GM21515 (cell line): ENCODE results near the gene UST.
"Not testable (repeated sequence)": the region's sequence is repeated elsewhere in the genome, so short reads cannot be mapped to it uniquely, and the experiment has no call there.

Experiments
- ATAC-seq: cut with Tn5 transposase; IDR thresholded peaks from one replicate; pipeline ENCODE4 v1.9.1; 2021; ENCODE audit not compliant: unreplicated experiment

UST gene

GRCh38 chr6:148968771-148969602 lies 222.2 kb downstream of the UST start:
- no peak for ATAC-seq

- no peak for ATAC-seq
Measured at GRCh38 chr6:148969603-148970061, 222.8 kb downstream of the UST start.

- no peak for ATAC-seq
Measured at GRCh38 chr6:148971031-148971927, 224.4 kb downstream of the UST start.

GRCh38 chr6:148972481-148972880 lies 225.7 kb downstream of the UST start:
- ATAC-seq, result peak; percentile 88

- no peak for ATAC-seq
Measured at GRCh38 chr6:148973538-148974208, 226.8 kb downstream of the UST start.

GRCh38 chr6:148974351-148974750 lies 227.5 kb downstream of the UST start:
- no peak for ATAC-seq

GRCh38 chr6:148978298-148978697 lies 231.5 kb downstream of the UST start:
- not testable (repeated sequence) for ATAC-seq

- no peak for ATAC-seq
Measured at GRCh38 chr6:148979014-148979901, 232.4 kb downstream of the UST start.

- no peak for ATAC-seq
Measured at GRCh38 chr6:148980234-148980633, 233.4 kb downstream of the UST start.

GRCh38 chr6:148981515-148981914 lies 234.7 kb downstream of the UST start:
- ATAC-seq, result no peak

GRCh38 chr6:148983101-148983761 lies 236.4 kb downstream of the UST start:
- ATAC-seq, result no peak

- no peak for ATAC-seq
Measured at GRCh38 chr6:148983966-148984365, 237.1 kb downstream of the UST start.

GRCh38 chr6:148984531-148985056 lies 237.8 kb downstream of the UST start:
- ATAC-seq, result no peak

- no peak for ATAC-seq
Measured at GRCh38 chr6:148985499-148985898, 238.7 kb downstream of the UST start.

GRCh38 chr6:148986608-148987007 lies 239.8 kb downstream of the UST start:
- ATAC-seq, result no peak

- ATAC-seq, result no peak
Measured at GRCh38 chr6:148987982-148988381, 241.2 kb downstream of the UST start.

GRCh38 chr6:148989585-148989984 lies 242.8 kb downstream of the UST start:
- ATAC-seq, result no peak

- ATAC-seq, result no peak
Measured at GRCh38 chr6:148990403-148990802, 243.6 kb downstream of the UST start.

GRCh38 chr6:148996815-148997214 lies 250.0 kb downstream of the UST start:
- no peak for ATAC-seq
